Activated T-helper 1 cell treated with anti-CD3 and anti-CD28 coated beads, Interleukin-12 subunit alpha, Interleukin-12 subunit beta, Interleukin-2, Interleukin-4 antibody, amounts not matched to agents 30 ng/mL and 10 ng/mL and 1 ng/mL, durations not matched to agents 14 hours and 24 hours and 36 hours (primary cell): ENCODE data around the gene ADAM10. TPM values are rescaled to one million over a fixed set of nuclear protein-coding genes. Genes with fewer than 3 reads are reported as not detected.
A peak's percentile ranks its signal among the peaks of the same experiment; 100 is the strongest.
"Not testable (repeated sequence)": the region's sequence is repeated elsewhere in the genome, so short reads cannot be mapped to it uniquely, and the experiment has no call there.

Source experiments
- DNase-seq: peaks from one replicate; pipeline ENCODE4 v3.0.0; 2021; ENCODE audit warnings: low spot score
- H3K27ac Mint-ChIP-seq: one replicate; pipeline ENCODE4 v1.8.0; 2021; ENCODE audit warnings: mild to moderate bottlenecking, mixed read lengths
- H3K27me3 Mint-ChIP-seq: one replicate; pipeline ENCODE4 v1.8.0; 2022; ENCODE audit warnings: mild to moderate bottlenecking, moderate library complexity, mixed read lengths; ENCODE audit not compliant: insufficient read depth
- H3K36me3 Mint-ChIP-seq: one replicate; pipeline ENCODE4 v1.8.0; 2021; ENCODE audit warnings: low read depth, mixed read lengths
- H3K4me1 Mint-ChIP-seq: one replicate; pipeline ENCODE4 v1.8.0; 2021; ENCODE audit warnings: low read depth, mixed read lengths
- H3K4me3 Mint-ChIP-seq: one replicate; pipeline ENCODE4 v1.8.0; 2021; ENCODE audit warnings: mild to moderate bottlenecking, moderate library complexity, mixed read lengths
- H3K9me3 Mint-ChIP-seq: one replicate; pipeline ENCODE4 v1.8.0; 2021; ENCODE audit warnings: mixed read lengths
- intact Hi-C: fragments of 100-400 bp; cut with micrococcal nuclease; formaldehyde crosslinking; loops from one replicate; pipeline ENCODE4 v1.15.1; 2024
- total RNA-seq: library from RNA; stranded (reverse); gene quantifications from 2 replicates; pipeline ENCODE4 v1.2.3, GENCODE V29; 2022

ADAM10 gene
- total RNA-seq, 1 donor from 2014 or later, result 98.7 TPM

- no peak for DNase-seq
- no peaks in the 10 kb centered on the region for H3K27me3 Mint-ChIP-seq
- H3K4me3 Mint-ChIP-seq, result no peak overlapping the region
- H3K27ac Mint-ChIP-seq, result peak overlapping the region; percentile 76
- peaks cover 34% of the 10 kb centered on the region for H3K36me3 Mint-ChIP-seq
- intact Hi-C loops, result no loop called here
- H3K9me3 Mint-ChIP-seq, result no peaks in the 10 kb centered on the region
- peaks cover 54% of the 10 kb centered on the region for H3K4me1 Mint-ChIP-seq
These were observed 118.2 kb downstream of the ADAM10 start for GRCh38 chr15:58631319-58631718.

DNA sequence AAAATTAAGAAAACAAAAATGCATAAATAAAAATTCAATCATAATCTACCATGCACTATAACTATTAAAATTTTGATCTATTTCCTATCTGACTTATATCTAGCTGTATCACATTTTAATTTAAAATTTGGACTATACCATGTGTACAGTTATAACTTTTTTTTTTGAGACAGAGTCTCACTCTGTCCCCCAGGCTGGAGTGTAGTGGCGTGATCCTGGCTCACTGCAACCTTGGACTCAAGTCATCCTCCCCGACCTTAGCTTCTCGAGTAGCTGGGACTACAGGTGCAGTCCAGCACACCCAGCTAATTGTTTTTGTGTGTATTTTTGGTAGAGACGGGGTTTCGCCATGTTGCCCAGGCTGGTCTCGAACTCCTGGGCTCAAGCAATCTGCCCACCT is 119.9 kb downstream of the ADAM10 start:
- H3K4me3 Mint-ChIP-seq, result no peak overlapping the region
- no peaks in the 10 kb centered on the region for H3K27me3 Mint-ChIP-seq
- peaks cover 55% of the 10 kb centered on the region for H3K4me1 Mint-ChIP-seq
- intact Hi-C loops, result loop anchor here (5.0 kb wide), 2 partner anchors 112 to 118 kb away; partner anchors contain the start of gene ADAM10
- H3K36me3 Mint-ChIP-seq, result peaks cover 45% of the 10 kb centered on the region
- H3K27ac Mint-ChIP-seq, result no peak overlapping the region
- DNase-seq, result no peak
- H3K9me3 Mint-ChIP-seq, result no peaks in the 10 kb centered on the region

GRCh38 chr15:58628206-58628947 is 121.1 kb downstream of the ADAM10 start:
- no peak for DNase-seq
- Mint-ChIP-seq H3K36me3 (peaks cover 43% of the 10 kb centered on the region), H3K9me3 (peaks cover 2% of the 10 kb centered on the region), H3K27ac (peak overlapping the region; percentile 86), H3K4me3 (peak overlapping the region; percentile 80), H3K4me1 (peaks cover 55% of the 10 kb centered on the region), H3K27me3 (no peaks in the 10 kb centered on the region)
- intact Hi-C loops, result loop anchor here (5.0 kb wide), 2 partner anchors 111 to 119 kb away; partner anchors contain the start of gene ADAM10

- H3K27me3 Mint-ChIP-seq, result no peaks in the 10 kb centered on the region
- H3K9me3 Mint-ChIP-seq, result peaks cover 3% of the 10 kb centered on the region
- H3K4me1 Mint-ChIP-seq, result peaks cover 58% of the 10 kb centered on the region
- intact Hi-C loops, result loop anchor here (5.0 kb wide), 2 partner anchors 110 to 120 kb away; partner anchors contain the start of gene ADAM10
- no peak for DNase-seq
- H3K27ac Mint-ChIP-seq, result peak overlapping the region; percentile 86
- H3K36me3 Mint-ChIP-seq, result peaks cover 47% of the 10 kb centered on the region
- peak overlapping the region; percentile 80 for H3K4me3 Mint-ChIP-seq
These were observed 121.8 kb downstream of the ADAM10 start for GRCh38 chr15:58627701-58628100.

DNA sequence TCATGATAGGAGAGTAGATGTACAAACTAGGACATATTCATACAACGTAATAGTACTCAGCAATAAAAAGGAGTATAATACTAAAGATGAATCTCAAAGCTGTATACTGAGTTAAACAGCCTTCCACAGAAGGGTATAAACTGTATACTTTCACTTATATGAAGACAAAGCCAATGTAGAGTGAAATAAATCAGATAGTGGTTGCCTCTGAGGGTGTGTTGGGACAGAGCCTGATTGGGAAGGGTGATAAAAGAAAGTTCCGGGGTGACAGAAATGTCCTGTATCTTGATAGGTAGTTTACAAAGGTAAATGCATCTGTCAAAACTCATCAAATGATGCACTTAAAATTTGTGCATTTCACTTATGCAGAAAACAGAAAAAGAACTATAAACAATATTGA is 122.5 kb downstream of the ADAM10 start:
- H3K4me3 Mint-ChIP-seq, result peak overlapping the region; percentile 11
- peaks cover 3% of the 10 kb centered on the region for H3K9me3 Mint-ChIP-seq
- intact Hi-C loops, result loop anchor here (5.0 kb wide), 2 partner anchors 110 to 120 kb away; partner anchors contain the start of gene ADAM10
- H3K27me3 Mint-ChIP-seq, result no peaks in the 10 kb centered on the region
- H3K4me1 Mint-ChIP-seq, result peaks cover 64% of the 10 kb centered on the region
- peak overlapping the region; percentile 37 for H3K27ac Mint-ChIP-seq
- H3K36me3 Mint-ChIP-seq, result peaks cover 45% of the 10 kb centered on the region
- DNase-seq, result no peak

DNA sequence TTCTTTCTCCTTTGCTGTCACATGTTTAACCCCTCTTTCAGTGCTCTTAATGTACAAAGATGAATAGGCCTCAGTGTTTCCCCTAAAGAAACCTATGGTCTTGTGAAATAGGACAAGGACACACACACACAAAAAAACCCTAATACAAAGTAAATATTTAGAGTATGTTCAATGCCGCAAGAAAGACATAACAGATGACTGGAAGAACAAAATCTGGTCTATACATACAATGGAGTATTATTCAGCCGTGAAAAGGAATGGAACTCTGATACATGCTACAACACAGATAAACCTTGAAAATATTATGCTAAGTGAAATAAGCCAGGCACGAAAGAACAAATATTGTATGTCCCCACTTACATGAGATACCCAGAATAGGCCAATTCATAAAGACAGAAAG is 123.1 kb downstream of the ADAM10 start:
- H3K27me3 Mint-ChIP-seq, result no peaks in the 10 kb centered on the region
- intact Hi-C loops, result loop anchor here (5.0 kb wide), 2 partner anchors 109 to 121 kb away; partner anchors contain the start of gene ADAM10
- no peak for DNase-seq
- peaks cover 3% of the 10 kb centered on the region for H3K9me3 Mint-ChIP-seq
- peaks cover 44% of the 10 kb centered on the region for H3K36me3 Mint-ChIP-seq
- H3K4me3 Mint-ChIP-seq, result no peak overlapping the region
- peaks cover 67% of the 10 kb centered on the region for H3K4me1 Mint-ChIP-seq
- H3K27ac Mint-ChIP-seq, result no peak overlapping the region

- Mint-ChIP-seq H3K27me3 (no peaks in the 10 kb centered on the region), H3K9me3 (peaks cover 3% of the 10 kb centered on the region), H3K27ac (no peak overlapping the region), H3K36me3 (peaks cover 53% of the 10 kb centered on the region), H3K4me1 (peaks cover 34% of the 10 kb centered on the region), H3K4me3 (no peak overlapping the region)
- intact Hi-C loops, result no loop called here
- no peak for DNase-seq
These were observed 126.6 kb downstream of the ADAM10 start for GRCh38 chr15:58622877-58623276.

GRCh38 chr15:58620268-58620667 is 129.2 kb downstream of the ADAM10 start:
- intact Hi-C loops, DNase-seq, H3K27ac Mint-ChIP-seq, H3K27me3 Mint-ChIP-seq, H3K4me3 Mint-ChIP-seq: not testable (repeated sequence)
- peaks cover 54% of the 10 kb centered on the region for H3K36me3 Mint-ChIP-seq
- H3K4me1 Mint-ChIP-seq, result peaks cover 18% of the 10 kb centered on the region
- H3K9me3 Mint-ChIP-seq, result peaks cover 15% of the 10 kb centered on the region

- Mint-ChIP-seq H3K4me1 (peaks cover 22% of the 10 kb centered on the region), H3K36me3 (peaks cover 57% of the 10 kb centered on the region), H3K27me3 (no peaks in the 10 kb centered on the region), H3K27ac (no peak overlapping the region), H3K4me3 (no peak overlapping the region), H3K9me3 (peaks cover 32% of the 10 kb centered on the region)
- no peak for DNase-seq
- intact Hi-C loops, result no loop called here
These were observed 133.3 kb downstream of the ADAM10 start for GRCh38 chr15:58616171-58616570.

DNA sequence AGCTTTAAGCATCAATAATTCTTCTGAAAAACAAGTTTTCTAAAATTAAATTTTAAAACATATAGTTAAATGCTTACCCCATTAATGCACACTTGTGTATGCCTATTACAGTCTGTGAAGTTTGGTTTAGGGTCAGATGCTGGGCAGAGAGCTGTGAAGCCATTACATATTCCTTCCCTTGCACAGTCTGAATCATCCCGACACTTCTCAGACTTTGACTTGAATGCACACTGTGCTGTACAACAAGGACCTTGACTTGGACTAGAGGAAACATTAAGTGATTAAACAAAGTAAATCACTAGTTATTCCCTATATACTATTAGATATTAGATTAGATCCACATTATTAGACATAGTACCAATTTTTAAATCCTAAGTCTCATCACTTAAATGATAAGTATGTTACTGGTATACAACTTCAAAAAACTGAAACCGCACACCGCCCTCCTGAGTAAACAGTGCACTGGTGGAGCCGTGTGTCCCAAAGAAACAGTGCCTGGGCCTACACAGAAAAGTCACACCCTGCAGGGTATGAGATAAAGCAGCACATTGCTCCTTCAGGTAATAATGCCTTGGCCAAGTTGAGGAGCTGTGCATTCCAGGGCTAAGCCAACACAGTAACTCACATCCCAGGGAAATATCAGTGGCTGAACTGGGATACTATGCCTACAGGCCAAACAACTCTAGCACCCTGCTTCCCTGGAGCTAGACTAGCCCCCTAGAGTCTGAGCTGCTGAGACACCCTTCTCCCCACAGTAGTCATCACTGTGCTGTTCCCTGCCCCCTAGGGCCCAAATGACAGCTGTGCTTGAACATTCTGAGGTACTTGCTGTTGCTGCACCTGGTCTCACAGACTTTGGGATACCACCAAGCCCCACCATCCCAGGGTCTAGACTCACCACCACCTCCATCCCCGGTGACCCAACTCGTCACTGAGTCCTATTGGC is 137.5 kb downstream of the ADAM10 start:
- Mint-ChIP-seq H3K36me3 (peaks cover 66% of the 10 kb centered on the region), H3K27me3 (no peaks in the 10 kb centered on the region), H3K4me3 (no peak overlapping the region), H3K27ac (no peak overlapping the region), H3K9me3 (peaks cover 32% of the 10 kb centered on the region), H3K4me1 (peaks cover 51% of the 10 kb centered on the region)
- intact Hi-C loops, result no loop called here
- DNase-seq, result no peak

- peaks cover 55% of the 10 kb centered on the region for H3K36me3 Mint-ChIP-seq
- peaks cover 7% of the 10 kb centered on the region for H3K9me3 Mint-ChIP-seq
- H3K27me3 Mint-ChIP-seq, result no peaks in the 10 kb centered on the region
- DNase-seq, result no peak
- intact Hi-C loops, result no loop called here
- peaks cover 59% of the 10 kb centered on the region for H3K4me1 Mint-ChIP-seq
- H3K4me3 Mint-ChIP-seq, result no peak overlapping the region
- no peak overlapping the region for H3K27ac Mint-ChIP-seq
These were observed 140.8 kb downstream of the ADAM10 start for GRCh38 chr15:58608711-58609110.

- intact Hi-C loops, result no loop called here
- Mint-ChIP-seq H3K27ac (no peak overlapping the region), H3K36me3 (peaks cover 55% of the 10 kb centered on the region), H3K9me3 (peaks cover 1% of the 10 kb centered on the region), H3K27me3 (no peaks in the 10 kb centered on the region), H3K4me1 (peaks cover 63% of the 10 kb centered on the region), H3K4me3 (no peak overlapping the region)
- DNase-seq, result no peak
These were observed 141.3 kb downstream of the ADAM10 start for GRCh38 chr15:58608129-58608590.
